T-helper 1 cell treated with Interleukin-12 subunit alpha and Interleukin-12 subunit beta and Interleukin-4 antibody, amounts not matched to agents 30 ng/mL and 1 ng/mL, for 36 hours (primary cell): Measurements from ENCODE around the gene STX1B. TPM values are rescaled to one million over a fixed set of nuclear protein-coding genes. Genes with fewer than 3 reads are reported as not detected.

Source experiments
- total RNA-seq: library from RNA; stranded (reverse); gene quantifications from 2 replicates; pipeline ENCODE4 v1.2.3, GENCODE V29; 2022

Gene STX1B
- total RNA-seq, 1 donor from 2014 or later = 1.5 TPM

Other genes with a start within 250 kb of the STX1B start
- gene CFAP119, start 248.6 kb downstream of the STX1B start, total RNA-seq = 1.6 TPM in 2 replicates
- 97.2 and 102 TPM in 2 replicates for gene RNF40, start 248.3 kb downstream of the STX1B start, total RNA-seq
- 1.9 and 2.1 TPM in 2 replicates for gene ZNF629, start 223.4 kb downstream of the STX1B start, total RNA-seq
- 26.3 and 26.7 TPM in 2 replicates for gene BCL7C, start 116.6 kb downstream of the STX1B start, total RNA-seq
- 0.12 and 0.39 TPM in 2 replicates for gene CTF1, start 114.0 kb downstream of the STX1B start, total RNA-seq
- 24.8 and 28.5 TPM in 2 replicates for gene FBXL19, start 87.1 kb downstream of the STX1B start, total RNA-seq
- gene ORAI3, start 61.6 kb downstream of the STX1B start, total RNA-seq = 22.3 and 23.0 TPM in 2 replicates
- gene SETD1A, start 52.9 kb downstream of the STX1B start, total RNA-seq = 25.9 and 27.8 TPM in 2 replicates
- 9.0 and 10.6 TPM in 2 replicates for gene HSD3B7, start 25.4 kb downstream of the STX1B start, total RNA-seq
- 93.7 and 102 TPM in 2 replicates for gene STX4, start 22.9 kb upstream of the STX1B start, total RNA-seq
- 14.5 and 15.5 TPM in 2 replicates for gene ZNF668, start 63.6 kb upstream of the STX1B start, total RNA-seq
- gene ZNF646, start 63.8 kb upstream of the STX1B start, total RNA-seq = 31.3 and 33.0 TPM in 2 replicates
- 4.1 and 5.5 TPM in 2 replicates for gene PRSS53, start 78.3 kb upstream of the STX1B start, total RNA-seq
- 61.1 and 63.1 TPM in 2 replicates for gene VKORC1, start 84.2 kb upstream of the STX1B start, total RNA-seq
- 24.6 and 25.4 TPM in 2 replicates for gene BCKDK, start 97.7 kb upstream of the STX1B start, total RNA-seq
- gene KAT8, start 107.0 kb upstream of the STX1B start, total RNA-seq = 53.5 and 55.4 TPM in 2 replicates
- not detected in 2 replicates for gene PRSS8, start 125.1 kb upstream of the STX1B start, total RNA-seq
- 1.1 and 2.1 TPM in 2 replicates for gene PRSS36, start 139.4 kb upstream of the STX1B start, total RNA-seq
- 718 and 732 TPM in 2 replicates for gene FUS, start 169.5 kb upstream of the STX1B start, total RNA-seq
- gene PYCARD, start 192.1 kb upstream of the STX1B start, total RNA-seq = 96.1 and 98.3 TPM in 2 replicates
- 0.12 TPM in 1 of 2 replicates, not detected in the other for gene TRIM72, start 203.5 kb upstream of the STX1B start, total RNA-seq
- gene PYDC1, start 206.5 kb upstream of the STX1B start, total RNA-seq = not detected in 2 replicates
- 88.2 and 91.3 TPM in 2 replicates for gene ITGAM, start 249.3 kb upstream of the STX1B start, total RNA-seq